Transverse colon (tissue), 4 donors: Measurements from ENCODE around the gene OR2V2. TPM values are rescaled to one million over a fixed set of nuclear protein-coding genes. Genes with fewer than 3 reads are reported as not detected.
"Not testable (repeated sequence)": the region's sequence is repeated elsewhere in the genome, so short reads cannot be mapped to it uniquely, and the experiment has no call there.

Experiments used
- DNase-seq: peaks from one replicate; pipeline ENCODE4 v3.0.0-alpha.2; 2019
- H3K27ac ChIP-seq, 4 donors: fragments of 200-600 bp; sonication (generic); 2 replicates each; pipeline ENCODE4 v1.5.1; 2016 to 2018; ENCODE audit warnings: inconsistent platforms in 4 of 4
- H3K27me3 ChIP-seq: fragments of 200-600 bp; sonication (generic); 2 replicates; pipeline ENCODE4 v1.5.1; 2017; ENCODE audit warnings: inconsistent platforms
- H3K36me3 ChIP-seq, 4 donors: fragments of 200-600 bp; sonication (generic); 2 replicates each; pipeline ENCODE4 v1.5.1; 2017 to 2019; ENCODE audit warnings: inconsistent platforms in 4 of 4
- H3K4me1 ChIP-seq, 4 donors: fragments of 200-600 bp; sonication (generic); 2 replicates each; pipeline ENCODE4 v1.5.1; 2017 to 2020; ENCODE audit warnings: inconsistent platforms in 4 of 4
- H3K4me3 ChIP-seq, 4 donors: fragments of 200-600 bp; sonication (generic); 1 replicate in 1 of 4; 2 replicates in 3 of 4; pipeline versions ENCODE4 v1.5.1 to v1.6.1; 2017 to 2019; ENCODE audit warnings: inconsistent platforms in 4 of 4
- H3K9me3 ChIP-seq, 2 donors: fragments of 200-600 bp; sonication (generic); 2 replicates each; pipeline ENCODE4 v1.5.1; 2017 to 2019; ENCODE audit warnings: inconsistent platforms in 2 of 2
- EP300 ChIP-seq: sonication (generic); formaldehyde crosslinking; IDR thresholded peaks from one replicate; pipeline ENCODE4 v1.6.1; 2017; ENCODE audit warnings: antibody characterized with exemption, low read depth
- POLR2A ChIP-seq: fragments of 450-650 bp; IDR thresholded peaks from one replicate; pipeline ENCODE4 v1.6.1; 2016; ENCODE audit warnings: antibody characterized with exemption, mild to moderate bottlenecking, moderate library complexity
- POLR2AphosphoS5 ChIP-seq, 3 donors: sonication (generic); formaldehyde crosslinking; IDR thresholded peaks; one replicate each; pipeline ENCODE4 v1.6.1; 2016; ENCODE audit warnings: antibody characterized with exemption in 3 of 3
- WGBS, 2 donors: methylation state at CpG; one replicate each; pipeline ENCODE4 v1.1.5; 2018; ENCODE audit warnings: low coverage in 1 of 2; 5-methylcytosine and 5-hydroxymethylcytosine counted together
- in situ Hi-C, 4 donors: fragments of 200-750 bp; cut with MboI; loops; one replicate each; pipeline versions ENCODE4 v1.15.0 to v1.15.1; 2017; ENCODE audit warnings: low sequenced_read_pairs in 3 of 4, low pct_ligation_motif_present in 1 of 4, low pct_unique_long_range_greater_than_20kb in 1 of 4
- intact Hi-C: fragments of 100-400 bp; cut with DNase I; formaldehyde crosslinking; loops from one replicate; pipeline ENCODE4 v1.15.1; 2023; ENCODE audit warnings: low total_unique reads
- total RNA-seq, 4 donors: library from RNA; depleted of rRNA; stranded (reverse); fragments of >200 nt; gene quantifications; one replicate each; pipeline ENCODE4 v1.1.0, GENCODE V29; 2016
- TF ChIP-seq, protein P1 (sequence below), 5 experiments: fragments of 200-600 bp in 3 of 5; fragments of 450-650 bp in 2 of 5; sonication (generic) in 3 of 5; IDR thresholded peaks; 1 replicate in 2 of 5; 2 replicates in 3 of 5; pipeline ENCODE4 v1.5.1; 2016 to 2017; ENCODE audit warnings: antibody characterized with exemption in 5 of 5, inconsistent platforms in 3 of 5, mild to moderate bottlenecking in 2 of 5, moderate library complexity in 1 of 5

OR2V2 gene
- total RNA-seq, 4 donors from 2014 or later: not detected

DNA sequence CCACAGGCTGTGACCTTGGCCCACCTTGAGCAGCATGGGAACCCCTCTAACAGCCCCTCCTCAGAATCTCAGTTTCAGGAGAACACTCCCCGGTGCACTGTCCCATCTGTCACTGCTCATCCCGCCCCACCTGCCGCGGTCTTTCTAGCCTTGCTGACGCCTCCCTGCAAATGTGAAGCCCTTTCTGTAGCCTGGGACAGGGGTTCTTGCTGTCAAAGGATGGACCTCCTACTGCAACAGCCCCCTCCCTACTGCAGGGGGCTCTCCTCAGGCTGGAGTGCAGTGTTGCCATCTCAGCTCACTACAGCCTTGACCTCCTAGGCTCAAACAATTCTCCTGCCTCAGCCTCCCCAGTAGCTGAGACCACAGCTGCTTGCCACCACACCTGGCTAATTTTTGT is 36.4 kb upstream of the OR2V2 start:
- intact Hi-C loops: no loop called here
- peaks cover 95% of the 10 kb centered on the region for H3K27me3 ChIP-seq
- 85% methylated on average over 5 of the region's 5 CpGs; no CpG with 5 or more reads in 1 of the 2 donors for WGBS, 2 donors

DNA sequence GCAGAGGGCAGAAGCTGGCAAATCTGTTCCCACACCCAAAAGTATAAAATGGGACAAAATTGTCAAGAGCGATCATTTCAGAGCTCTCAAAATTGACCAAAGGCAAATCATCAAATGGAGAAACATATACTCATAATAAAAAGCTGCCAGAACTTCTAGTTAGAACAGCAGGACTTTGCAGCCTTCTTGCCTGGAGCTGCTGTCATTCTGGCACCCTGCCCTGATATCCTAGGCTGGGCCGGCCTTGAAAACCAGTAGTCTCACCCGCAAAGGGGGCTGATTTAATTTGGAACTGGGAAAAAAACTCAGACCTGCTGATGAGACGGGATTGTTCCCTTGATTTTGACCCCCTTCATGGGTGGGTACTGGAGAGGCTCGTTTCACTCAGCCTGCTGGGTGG is 34.9 kb upstream of the OR2V2 start:
- Histone ChIP-seq H3K27me3 (peaks cover 95% of the 10 kb centered on the region), H3K4me3 (no peak overlapping the region), H3K9me3 (no peaks in the 10 kb centered on the region), H3K4me1 (peaks cover 0 to 9% (median 3%) of the 10 kb centered on the region in 4 donors), H3K27ac (no peak overlapping the region), H3K36me3 (no peaks in the 10 kb centered on the region)
- 66 to 91% methylated on average over 1 to 5 of the region's 5 CpGs for WGBS, 2 donors
- no peak for DNase-seq
- in situ Hi-C loops: no loop called here
- intact Hi-C loops: no loop called here
- TF ChIP-seq POLR2AphosphoS5 (IDR thresholded peaks at IDR 0.05) (no peak), EP300 (no peak), POLR2A (no peak)
- TF ChIP-seq, protein P1, sequence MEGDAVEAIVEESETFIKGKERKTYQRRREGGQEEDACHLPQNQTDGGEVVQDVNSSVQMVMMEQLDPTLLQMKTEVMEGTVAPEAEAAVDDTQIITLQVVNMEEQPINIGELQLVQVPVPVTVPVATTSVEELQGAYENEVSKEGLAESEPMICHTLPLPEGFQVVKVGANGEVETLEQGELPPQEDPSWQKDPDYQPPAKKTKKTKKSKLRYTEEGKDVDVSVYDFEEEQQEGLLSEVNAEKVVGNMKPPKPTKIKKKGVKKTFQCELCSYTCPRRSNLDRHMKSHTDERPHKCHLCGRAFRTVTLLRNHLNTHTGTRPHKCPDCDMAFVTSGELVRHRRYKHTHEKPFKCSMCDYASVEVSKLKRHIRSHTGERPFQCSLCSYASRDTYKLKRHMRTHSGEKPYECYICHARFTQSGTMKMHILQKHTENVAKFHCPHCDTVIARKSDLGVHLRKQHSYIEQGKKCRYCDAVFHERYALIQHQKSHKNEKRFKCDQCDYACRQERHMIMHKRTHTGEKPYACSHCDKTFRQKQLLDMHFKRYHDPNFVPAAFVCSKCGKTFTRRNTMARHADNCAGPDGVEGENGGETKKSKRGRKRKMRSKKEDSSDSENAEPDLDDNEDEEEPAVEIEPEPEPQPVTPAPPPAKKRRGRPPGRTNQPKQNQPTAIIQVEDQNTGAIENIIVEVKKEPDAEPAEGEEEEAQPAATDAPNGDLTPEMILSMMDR (IDR thresholded peaks at IDR 0.05): no peak

More for the DNA sequence above, 36.4 kb upstream of the OR2V2 start:
- no peaks in the 10 kb centered on the region for H3K36me3 ChIP-seq
- TF ChIP-seq POLR2A (no peak), EP300 (no peak), POLR2AphosphoS5 (IDR thresholded peaks at IDR 0.05) (no peak)
- TF ChIP-seq, protein P1 (IDR thresholded peaks at IDR 0.05): no peak
- H3K4me3 ChIP-seq: no peak overlapping the region
- DNase-seq: no peak
- no peaks in the 10 kb centered on the region for H3K9me3 ChIP-seq
- no peak overlapping the region for H3K27ac ChIP-seq
- in situ Hi-C loops: no loop called here
- peaks cover 0 to 9% (median 3%) of the 10 kb centered on the region in 4 donors for H3K4me1 ChIP-seq

DNA sequence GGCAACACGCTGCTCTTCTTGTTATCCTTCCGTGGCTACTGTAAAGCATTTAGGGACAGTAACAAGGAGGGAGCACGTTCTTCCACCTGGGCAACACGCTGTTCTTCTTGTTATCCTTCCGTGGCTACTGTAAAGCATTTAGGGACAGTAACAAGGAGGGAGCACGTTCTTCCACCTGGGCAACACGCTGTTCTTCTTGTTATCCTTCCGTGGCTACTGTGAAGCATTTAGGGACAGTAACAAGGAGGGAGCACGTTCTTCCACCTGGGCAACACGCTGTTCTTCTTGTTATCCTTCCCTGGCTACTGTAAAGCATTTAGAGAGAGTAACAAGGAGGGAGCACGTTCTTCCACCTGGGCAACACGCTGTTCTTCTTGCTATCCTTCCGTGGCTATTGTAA is 33.8 kb upstream of the OR2V2 start:
- H3K4me3 ChIP-seq, H3K4me1 ChIP-seq, H3K27ac ChIP-seq, H3K36me3 ChIP-seq, H3K9me3 ChIP-seq, intact Hi-C loops, in situ Hi-C loops, DNase-seq: not testable (repeated sequence)
- peaks cover 95% of the 10 kb centered on the region for H3K27me3 ChIP-seq
- 87 to 100% methylated on average over 1 to 11 of the region's 13 CpGs for WGBS, 2 donors

- peaks cover 95% of the 10 kb centered on the region for H3K27me3 ChIP-seq
- in situ Hi-C loops: no loop called here
- intact Hi-C loops: no loop called here
- H3K4me3 ChIP-seq: no peak overlapping the region
- no peaks in the 10 kb centered on the region for H3K36me3 ChIP-seq
- H3K27ac ChIP-seq: no peak overlapping the region
- no peaks in the 10 kb centered on the region for H3K9me3 ChIP-seq
- DNase-seq: no peak
- H3K4me1 ChIP-seq: peaks cover 0 to 9% (median 3%) of the 10 kb centered on the region in 4 donors
- WGBS, 2 donors: 77% methylated on average over 33 of the region's 33 CpGs; no CpG with 5 or more reads in 1 of the 2 donors
- TF ChIP-seq POLR2AphosphoS5 (IDR thresholded peaks at IDR 0.05) (no peak), EP300 (no peak), POLR2A (no peak)
- TF ChIP-seq, protein P1 (IDR thresholded peaks at IDR 0.05): no peak
These were observed 33.0 kb upstream of the OR2V2 start for GRCh38 chr5:181114284-181114843.
